Neural cell (in vitro differentiated cells): ENCODE results near the gene KCNQ2. TPM values are rescaled to one million over a fixed set of nuclear protein-coding genes. Genes with fewer than 3 reads are reported as not detected.
A peak's percentile ranks its signal among the peaks of the same experiment; 100 is the strongest.

Experiments
- H2AFZ ChIP-seq: fragments of 200-600, 300-800 bp; sonication (generic), shearing (Covaris generic); 2 replicates; pipeline ENCODE4 v1.6.0; 2014; ENCODE audit warnings: low read depth, mild to moderate bottlenecking, antibody characterized with exemption, low read length, moderate library complexity
- H3F3A ChIP-seq: fragments of 200-600 bp; shearing (Covaris generic); 2 replicates; pipeline ENCODE4 v1.6.1; 2016; ENCODE audit warnings: mild to moderate bottlenecking, moderate library complexity, mixed read lengths, antibody characterized with exemption, low read length; ENCODE audit not compliant: insufficient read depth, poor library complexity, severe bottlenecking
- H3K27ac ChIP-seq: fragments of 200-600, 300-800 bp; sonication (generic), shearing (Covaris generic); 2 replicates; pipeline ENCODE4 v1.5.1; 2014; ENCODE audit warnings: mild to moderate bottlenecking, low read length, moderate library complexity
- H3K27me3 ChIP-seq: fragments of 300-800, 200-600 bp; sonication (generic), shearing (Covaris generic); 2 replicates; pipeline ENCODE4 v1.6.0; 2014; ENCODE audit warnings: mild to moderate bottlenecking, low read depth, low read length, moderate library complexity; ENCODE audit not compliant: insufficient read depth
- H3K36me3 ChIP-seq: fragments of 300-800, 200-600 bp; sonication (generic), shearing (Covaris generic); 2 replicates; pipeline ENCODE4 v1.5.1; 2014; ENCODE audit warnings: mild to moderate bottlenecking, antibody characterized with exemption, low read length, moderate library complexity; ENCODE audit not compliant: insufficient read depth
- H3K4me2 ChIP-seq: fragments of 300-800, 200-600 bp; sonication (generic), shearing (Covaris generic); 2 replicates; pipeline ENCODE4 v1.6.0; 2014; ENCODE audit warnings: mild to moderate bottlenecking, low read length
- H3K4me3 ChIP-seq: fragments of 300-800, 200-600 bp; sonication (generic), shearing (Covaris generic); 2 replicates; pipeline ENCODE4 v1.5.1; 2014; ENCODE audit warnings: mild to moderate bottlenecking, low read length, moderate library complexity
- H3K79me2 ChIP-seq: fragments of 200-600 bp; shearing (Covaris generic); replicated peaks from 2 replicates; pipeline ENCODE4 v1.6.0; 2014; ENCODE audit warnings: mild to moderate bottlenecking, low read length, moderate library complexity; ENCODE audit not compliant: insufficient read depth
- H3K9ac ChIP-seq: fragments of 300-800, 200-600 bp; sonication (generic), shearing (Covaris generic); 2 replicates; pipeline ENCODE4 v1.6.1; 2016; ENCODE audit warnings: mild to moderate bottlenecking, low read length, mixed read lengths
- H3K9me2 ChIP-seq: fragments of 200-600 bp; shearing (Covaris generic); 2 replicates; pipeline ENCODE4 v1.6.1; 2016; ENCODE audit warnings: mild to moderate bottlenecking, low read length, mixed read lengths; ENCODE audit not compliant: insufficient read depth
- H3K9me3 ChIP-seq: fragments of 200-600, 300-800 bp; sonication (generic), shearing (Covaris generic); 2 replicates; pipeline ENCODE4 v1.6.1; 2016; ENCODE audit warnings: mild to moderate bottlenecking, mixed run types, low read length, moderate library complexity, mixed read lengths
- H4K20me1 ChIP-seq: fragments of 200-600 bp; shearing (Covaris generic); 2 replicates; pipeline ENCODE4 v1.6.1; 2016; ENCODE audit warnings: mild to moderate bottlenecking, mixed run types; ENCODE audit not compliant: insufficient read depth
- CTCF ChIP-seq: fragments of 450-650 bp; IDR thresholded peaks from 2 replicates; pipeline ENCODE4 v1.5.1; 2014; ENCODE audit warnings: antibody characterized with exemption, mild to moderate bottlenecking, moderate library complexity; ENCODE audit not compliant: poor library complexity, severe bottlenecking
- EP300 ChIP-seq: fragments of 450-650 bp; conservative IDR thresholded peaks from 2 replicates; pipeline ENCODE4 v1.6.1; 2014; ENCODE audit warnings: antibody characterized with exemption, mild to moderate bottlenecking, moderate library complexity; ENCODE audit not compliant: poor library complexity, severe bottlenecking
- EZH2 ChIP-seq: fragments of 200-600, 300-800 bp; shearing (Covaris generic), sonication (generic); IDR thresholded peaks from 2 replicates; pipeline ENCODE4 v1.6.1; 2014; ENCODE audit warnings: antibody characterized with exemption, low read length, borderline replicate concordance, mild to moderate bottlenecking; ENCODE audit not compliant: insufficient read depth, poor library complexity, severe bottlenecking
- MXI1 ChIP-seq: fragments of 450-650 bp; conservative IDR thresholded peaks from 2 replicates; pipeline ENCODE4 v1.6.1; 2014; ENCODE audit warnings: antibody characterized with exemption, mild to moderate bottlenecking; ENCODE audit not compliant: poor library complexity, severe bottlenecking
- POLR2AphosphoS5 ChIP-seq: IDR thresholded peaks from 2 replicates; pipeline ENCODE4 v1.6.1; 2012
- RAD21 ChIP-seq: fragments of 450-650 bp; conservative IDR thresholded peaks from 2 replicates; pipeline ENCODE4 v1.6.1; 2014; ENCODE audit warnings: antibody characterized with exemption, mild to moderate bottlenecking, moderate library complexity
- REST ChIP-seq: IDR thresholded peaks from 2 replicates; pipeline ENCODE4 v1.6.1; 2012; ENCODE audit warnings: borderline replicate concordance
- SMC3 ChIP-seq: fragments of 450-650 bp; conservative IDR thresholded peaks from 2 replicates; pipeline ENCODE4 v1.6.1; 2014; ENCODE audit warnings: antibody characterized with exemption, mild to moderate bottlenecking, moderate library complexity; ENCODE audit not compliant: poor library complexity
- TAF1 ChIP-seq: IDR thresholded peaks from 2 replicates; pipeline ENCODE4 v1.6.1; 2012; ENCODE audit warnings: low read depth
- polyA plus RNA-seq: library from polyadenylated mRNA; depleted of rRNA; stranded (reverse); fragments of >200 nt; gene quantifications from 2 replicates; pipeline ENCODE4 v1.2.3, GENCODE V29; 2014

Gene KCNQ2
- polyA plus RNA-seq, 1 donor from 2014 or later: 84.7 TPM

- H4K20me1 ChIP-seq: no peaks in the 10 kb centered on the region
- no peaks in the 10 kb centered on the region for H3K9me3 ChIP-seq
- H3K27ac ChIP-seq: no peak overlapping the region
- peak overlapping the region; percentile 5 for H3K9ac ChIP-seq
- H3K4me3 ChIP-seq: no peak overlapping the region
- no peaks in the 10 kb centered on the region for H3F3A ChIP-seq
- no peak overlapping the region for H2AFZ ChIP-seq
- H3K36me3 ChIP-seq: no peaks in the 10 kb centered on the region
- H3K79me2 ChIP-seq: no peaks in the 10 kb centered on the region
- no peaks in the 10 kb centered on the region for H3K9me2 ChIP-seq
- H3K27me3 ChIP-seq: no peaks in the 10 kb centered on the region
- no peak overlapping the region for H3K4me2 ChIP-seq
- TF ChIP-seq EP300 (no peak), MXI1 (no peak), SMC3 (no peak), REST (no peak)
Measured at GRCh38 chr20:63366390-63367365, 105.8 kb downstream of the KCNQ2 start.

GRCh38 chr20:63365601-63366389, 106.7 kb downstream of the KCNQ2 start:
- Histone ChIP-seq H3F3A (no peaks in the 10 kb centered on the region), H4K20me1 (no peaks in the 10 kb centered on the region), H3K9ac (no peak overlapping the region), H3K4me3 (no peak overlapping the region), H3K9me3 (no peaks in the 10 kb centered on the region), H3K27me3 (no peaks in the 10 kb centered on the region), H3K9me2 (no peaks in the 10 kb centered on the region), H3K4me2 (no peak overlapping the region), H3K36me3 (no peaks in the 10 kb centered on the region), H2AFZ (no peak overlapping the region), H3K79me2 (no peaks in the 10 kb centered on the region), H3K27ac (no peak overlapping the region)
- TF ChIP-seq TAF1 (no peak), REST (no peak), EZH2 (no peak), RAD21 (no peak), POLR2AphosphoS5 (no peak), CTCF (no peak), MXI1 (no peak), SMC3 (no peak), EP300 (no peak)
